ENCODE measurements around the gene MATCAP1.

The MATCAP1 gene

DNA sequence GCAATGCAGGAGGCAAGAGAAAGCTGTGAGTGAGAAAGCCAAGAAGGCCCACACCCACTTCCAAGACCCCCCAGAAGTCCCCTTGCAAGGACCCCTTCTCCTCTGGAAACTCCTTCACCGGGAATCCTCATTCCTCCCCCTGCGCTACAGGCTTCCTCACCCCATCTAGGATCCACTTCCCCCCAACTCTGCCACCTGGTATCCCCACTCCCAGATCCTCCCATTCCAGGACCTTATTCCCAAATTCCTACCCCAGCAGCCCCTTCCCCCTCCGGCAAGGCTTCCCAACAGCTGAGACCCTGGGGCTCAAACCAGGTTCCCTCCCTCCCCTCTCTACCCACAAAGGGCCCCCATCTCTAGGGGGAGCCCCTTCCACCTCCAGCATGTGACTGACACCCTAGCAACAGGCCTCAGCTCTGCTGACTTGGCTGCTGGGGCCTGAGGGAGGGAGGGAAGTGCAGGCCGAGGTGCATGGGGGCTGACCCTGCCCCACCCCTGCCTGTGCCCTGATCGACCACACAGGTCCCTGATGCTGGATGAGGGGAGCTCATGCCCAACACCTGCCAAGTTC is 17.1 kb downstream of the MATCAP1 start:
- DNase-seq (ENCODE audit: extremely low read depth, low read depth) = no peak
- H3K4me3 ChIP-seq (replicated peaks; ENCODE audit: low read depth, low read length) = no peak overlapping the region
- TF ChIP-seq, protein P1, sequence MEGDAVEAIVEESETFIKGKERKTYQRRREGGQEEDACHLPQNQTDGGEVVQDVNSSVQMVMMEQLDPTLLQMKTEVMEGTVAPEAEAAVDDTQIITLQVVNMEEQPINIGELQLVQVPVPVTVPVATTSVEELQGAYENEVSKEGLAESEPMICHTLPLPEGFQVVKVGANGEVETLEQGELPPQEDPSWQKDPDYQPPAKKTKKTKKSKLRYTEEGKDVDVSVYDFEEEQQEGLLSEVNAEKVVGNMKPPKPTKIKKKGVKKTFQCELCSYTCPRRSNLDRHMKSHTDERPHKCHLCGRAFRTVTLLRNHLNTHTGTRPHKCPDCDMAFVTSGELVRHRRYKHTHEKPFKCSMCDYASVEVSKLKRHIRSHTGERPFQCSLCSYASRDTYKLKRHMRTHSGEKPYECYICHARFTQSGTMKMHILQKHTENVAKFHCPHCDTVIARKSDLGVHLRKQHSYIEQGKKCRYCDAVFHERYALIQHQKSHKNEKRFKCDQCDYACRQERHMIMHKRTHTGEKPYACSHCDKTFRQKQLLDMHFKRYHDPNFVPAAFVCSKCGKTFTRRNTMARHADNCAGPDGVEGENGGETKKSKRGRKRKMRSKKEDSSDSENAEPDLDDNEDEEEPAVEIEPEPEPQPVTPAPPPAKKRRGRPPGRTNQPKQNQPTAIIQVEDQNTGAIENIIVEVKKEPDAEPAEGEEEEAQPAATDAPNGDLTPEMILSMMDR (IDR thresholded peaks at IDR 0.05; ENCODE audit: low read depth, low read length, missing control alignments) = no peak

DNA sequence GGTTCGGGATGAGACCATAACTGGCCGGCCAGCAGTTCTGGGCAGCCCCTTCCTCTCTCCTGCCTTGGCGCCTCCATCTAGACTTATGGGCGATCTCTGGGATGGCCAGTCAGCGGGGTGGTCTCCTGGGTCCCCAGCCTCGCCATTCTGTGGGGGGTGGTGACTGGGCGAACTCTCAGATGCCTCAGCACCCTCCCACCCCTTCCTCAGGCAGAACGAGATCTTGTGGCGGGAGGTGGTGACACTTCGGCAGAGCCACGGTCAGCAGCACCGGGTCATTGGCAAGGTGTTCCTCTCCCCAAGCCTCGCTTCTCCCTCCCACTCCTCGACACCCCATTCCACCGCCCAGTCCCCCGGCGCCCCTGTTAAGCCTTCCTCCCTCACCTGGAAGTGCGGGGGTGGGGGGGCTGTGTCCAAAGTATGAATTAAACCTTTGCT is 17.6 kb downstream of the MATCAP1 start:
- no peak overlapping the region for H3K4me3 ChIP-seq (replicated peaks; ENCODE audit: low read depth, low read length)
- TF ChIP-seq, protein P1 (IDR thresholded peaks at IDR 0.05; ENCODE audit: low read depth, low read length, missing control alignments) = no peak
- DNase-seq (ENCODE audit: extremely low read depth, low read depth) = no peak

DNA sequence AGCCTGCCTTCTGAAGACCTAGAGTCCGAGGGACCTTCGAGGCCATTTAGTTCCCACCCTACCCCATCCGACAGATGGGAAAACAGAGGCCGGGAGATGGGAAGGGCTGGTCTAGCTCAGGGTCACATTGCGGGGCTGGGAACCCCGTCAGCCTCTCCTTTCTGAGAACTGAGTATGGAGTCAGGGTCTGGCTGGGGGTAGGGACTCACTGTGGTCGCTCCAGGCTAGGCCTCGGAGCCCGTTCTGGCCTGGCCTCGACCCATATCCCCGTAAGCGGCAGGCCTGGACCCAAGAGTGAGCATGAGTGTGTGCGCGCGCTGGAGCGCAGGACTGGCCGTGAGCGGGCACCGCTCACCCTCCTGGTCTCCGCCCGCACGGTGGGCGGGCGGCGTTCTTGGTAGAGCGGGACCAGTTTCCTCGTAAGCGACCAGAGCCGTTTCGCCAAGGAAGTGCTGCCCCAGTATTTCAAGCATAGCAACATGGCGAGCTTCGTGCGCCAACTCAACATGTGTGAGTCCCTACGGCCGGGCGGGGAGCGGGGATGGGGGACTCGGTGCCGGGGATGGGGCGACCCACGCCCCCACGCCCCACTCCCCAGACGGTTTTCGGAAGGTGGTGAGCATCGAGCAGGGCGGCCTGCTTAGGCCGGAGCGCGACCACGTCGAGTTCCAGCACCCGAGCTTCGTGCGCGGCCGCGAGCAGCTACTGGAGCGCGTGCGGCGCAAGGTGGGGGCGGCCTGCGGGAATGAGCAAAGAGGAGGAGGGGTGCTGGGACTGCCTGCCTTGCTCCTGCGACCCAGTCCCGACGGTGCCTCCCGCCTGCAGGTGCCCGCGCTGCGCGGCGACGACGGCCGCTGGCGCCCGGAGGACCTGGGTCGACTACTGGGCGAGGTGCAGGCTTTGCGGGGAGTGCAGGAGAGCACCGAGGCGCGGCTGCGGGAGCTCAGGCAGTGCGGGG is 18.4 kb downstream of the MATCAP1 start:
- DNase-seq (ENCODE audit: extremely low read depth, low read depth) = no peak
- TF ChIP-seq, protein P1 (IDR thresholded peaks at IDR 0.05; ENCODE audit: low read depth, low read length, missing control alignments) = no peak
- no peak overlapping the region for H3K4me3 ChIP-seq (replicated peaks; ENCODE audit: low read depth, low read length)

DNA sequence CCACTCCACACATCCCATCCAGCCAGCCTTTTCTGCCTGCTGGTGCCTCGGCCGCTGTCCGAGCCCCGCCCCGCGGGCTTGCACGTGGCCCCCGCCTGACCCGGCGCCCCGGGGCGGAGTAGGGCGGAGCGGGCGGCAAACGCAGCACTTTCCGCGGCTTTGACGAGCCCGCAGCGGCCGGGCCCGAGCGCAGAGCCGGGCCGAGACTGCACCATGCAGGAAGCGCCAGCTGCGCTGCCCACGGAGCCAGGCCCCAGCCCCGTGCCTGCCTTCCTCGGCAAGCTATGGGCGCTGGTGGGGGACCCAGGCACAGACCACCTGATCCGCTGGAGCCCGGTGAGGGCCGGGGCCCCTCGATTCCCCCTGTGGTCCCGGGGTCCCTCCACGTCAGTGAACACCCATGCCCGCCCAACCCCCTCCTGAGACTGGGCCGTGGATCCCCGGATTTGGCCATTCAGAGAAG is 19.1 kb downstream of the MATCAP1 start, which contains the start of gene HSF4:
TSS of gene HSF4 (plus strand) at position 147 of the 463 bp plus-strand sequence. CDS start at position 214, 67 bp downstream.
- TF ChIP-seq, protein P1 (IDR thresholded peaks at IDR 0.05; ENCODE audit: low read depth, low read length, missing control alignments) = no peak
- DNase-seq (ENCODE audit: extremely low read depth, low read depth) = no peak
- H3K4me3 ChIP-seq (replicated peaks; ENCODE audit: low read depth, low read length) = peak within 1 kb of the TSS; percentile 15; the same call in 1 of the 2 replicates

DNA sequence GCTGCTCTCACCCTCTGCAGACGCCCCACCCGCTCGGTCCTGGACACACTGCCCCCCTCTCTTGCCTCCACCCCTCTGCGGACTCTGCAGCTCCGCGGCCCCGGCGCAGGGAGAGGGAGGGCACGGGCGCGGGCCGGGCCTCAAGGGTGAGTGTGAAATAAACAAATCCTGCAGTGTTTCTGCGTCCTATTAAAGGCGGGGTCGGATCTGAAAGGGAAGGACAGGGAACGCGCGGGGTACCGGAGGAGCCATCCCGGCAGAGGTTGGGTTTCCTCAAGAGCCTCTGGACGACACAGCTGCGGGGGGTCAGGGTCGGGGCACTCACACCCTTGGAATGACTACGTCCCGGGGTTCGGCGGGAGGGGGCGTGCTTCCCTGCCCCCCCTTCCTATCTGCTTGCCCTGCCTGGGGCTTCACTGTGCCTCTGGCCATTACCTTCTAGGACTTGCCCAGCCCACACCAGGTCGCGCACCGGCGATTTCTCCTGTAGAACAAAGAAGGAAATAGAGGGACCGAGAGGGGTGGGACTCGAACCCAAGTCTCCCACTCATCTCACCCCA is 19.7 kb downstream of the MATCAP1 start:
- TF ChIP-seq, protein P1 (IDR thresholded peaks at IDR 0.05; ENCODE audit: low read depth, low read length, missing control alignments) = no peak
- H3K4me3 ChIP-seq (replicated peaks; ENCODE audit: low read depth, low read length) = peak overlapping the region; percentile 15; the same call in 1 of the 2 replicates
- no peak for DNase-seq (ENCODE audit: extremely low read depth, low read depth)

DNA sequence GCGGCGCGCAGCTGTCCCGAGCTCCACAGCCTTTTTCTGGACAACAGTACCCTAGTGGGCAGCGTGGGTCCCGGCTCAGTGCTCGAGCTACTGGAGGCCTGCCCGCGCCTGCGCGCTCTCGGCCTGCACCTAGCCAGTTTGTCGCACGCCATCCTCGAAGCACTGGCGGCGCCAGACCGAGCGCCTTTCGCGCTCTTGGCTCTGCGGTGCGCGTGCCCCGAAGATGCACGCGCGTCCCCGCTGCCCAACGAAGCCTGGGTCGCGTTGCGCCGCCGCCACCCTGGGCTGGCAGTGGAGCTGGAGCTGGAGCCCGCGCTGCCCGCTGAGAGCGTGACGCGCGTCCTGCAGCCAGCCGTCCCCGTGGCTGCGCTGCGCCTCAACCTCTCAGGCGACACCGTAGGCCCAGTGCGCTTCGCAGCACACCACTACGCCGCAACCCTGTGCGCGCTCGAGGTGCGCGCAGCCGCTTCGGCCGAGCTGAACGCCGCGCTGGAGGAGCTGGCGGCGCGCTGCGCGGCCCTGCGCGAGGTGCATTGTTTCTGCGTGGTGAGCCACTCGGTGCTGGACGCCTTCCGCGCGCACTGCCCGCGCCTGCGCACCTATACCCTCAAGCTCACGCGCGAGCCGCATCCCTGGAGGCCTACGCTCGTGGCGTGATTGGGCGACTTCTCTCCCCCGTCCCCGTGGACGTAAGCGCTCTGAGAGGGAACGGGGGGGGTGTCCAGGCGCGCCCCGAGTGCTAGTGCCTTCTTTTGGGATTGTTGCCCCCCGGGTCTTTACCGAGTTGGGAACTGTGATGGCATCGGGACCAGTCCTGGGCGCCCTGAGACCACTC is 20.4 kb downstream of the MATCAP1 start:
- no peak for DNase-seq (ENCODE audit: extremely low read depth, low read depth)
- TF ChIP-seq, protein P1 (IDR thresholded peaks at IDR 0.05; ENCODE audit: low read depth, low read length, missing control alignments) = no peak
- peak overlapping the region; percentile 15 for H3K4me3 ChIP-seq (replicated peaks; ENCODE audit: low read depth, low read length)
